ENCODE data around the gene ARID1B.

ARID1B gene

GRCh38 chr6:157119502-157120027, 342.4 kb downstream of the ARID1B start:
- Histone ChIP-seq H3K9me3 (ENCODE audit: low read length) (no peaks in the 10 kb centered on the region), H3K79me2 (ENCODE audit: insufficient read depth, low read length) (no peaks in the 10 kb centered on the region), H3K4me3 (ENCODE audit: low read depth, low read length, poor library complexity, severe bottlenecking) (no peak overlapping the region), H3F3A (ENCODE audit: insufficient read depth, low read length) (no peaks in the 10 kb centered on the region; the same call in 1 of the 2 replicates), H4K20me1 (ENCODE audit: insufficient read depth, low read length) (no peaks in the 10 kb centered on the region), H2AFZ (ENCODE audit: low read length) (no peak overlapping the region), H3K9me2 (ENCODE audit: low read depth, low read length) (no peaks in the 10 kb centered on the region), H3K27ac (ENCODE audit: low read depth, low read length, poor library complexity, severe bottlenecking) (no peak overlapping the region), H3K4me1 (ENCODE audit: insufficient read depth, low read length, severe bottlenecking) (no peaks in the 10 kb centered on the region), H3K4me2 (ENCODE audit: low read length) (no peak overlapping the region), H3K36me3 (ENCODE audit: insufficient read depth, low read length) (peaks cover 23% of the 10 kb centered on the region), H3K27me3 (ENCODE audit: insufficient read depth, low read length) (no peaks in the 10 kb centered on the region), H3K9ac (ENCODE audit: low read length) (no peak overlapping the region)
- no peak for TF ChIP-seq EZH2 (IDR thresholded peaks at IDR 0.05; ENCODE audit: borderline replicate concordance, low read length)
- TF ChIP-seq, protein P1, sequence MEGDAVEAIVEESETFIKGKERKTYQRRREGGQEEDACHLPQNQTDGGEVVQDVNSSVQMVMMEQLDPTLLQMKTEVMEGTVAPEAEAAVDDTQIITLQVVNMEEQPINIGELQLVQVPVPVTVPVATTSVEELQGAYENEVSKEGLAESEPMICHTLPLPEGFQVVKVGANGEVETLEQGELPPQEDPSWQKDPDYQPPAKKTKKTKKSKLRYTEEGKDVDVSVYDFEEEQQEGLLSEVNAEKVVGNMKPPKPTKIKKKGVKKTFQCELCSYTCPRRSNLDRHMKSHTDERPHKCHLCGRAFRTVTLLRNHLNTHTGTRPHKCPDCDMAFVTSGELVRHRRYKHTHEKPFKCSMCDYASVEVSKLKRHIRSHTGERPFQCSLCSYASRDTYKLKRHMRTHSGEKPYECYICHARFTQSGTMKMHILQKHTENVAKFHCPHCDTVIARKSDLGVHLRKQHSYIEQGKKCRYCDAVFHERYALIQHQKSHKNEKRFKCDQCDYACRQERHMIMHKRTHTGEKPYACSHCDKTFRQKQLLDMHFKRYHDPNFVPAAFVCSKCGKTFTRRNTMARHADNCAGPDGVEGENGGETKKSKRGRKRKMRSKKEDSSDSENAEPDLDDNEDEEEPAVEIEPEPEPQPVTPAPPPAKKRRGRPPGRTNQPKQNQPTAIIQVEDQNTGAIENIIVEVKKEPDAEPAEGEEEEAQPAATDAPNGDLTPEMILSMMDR (IDR thresholded peaks at IDR 0.05; ENCODE audit: low read length): no peak

- Histone ChIP-seq H4K20me1 (ENCODE audit: insufficient read depth, low read length) (no peaks in the 10 kb centered on the region), H3K79me2 (ENCODE audit: insufficient read depth, low read length) (no peaks in the 10 kb centered on the region), H3K4me2 (ENCODE audit: low read length) (no peak overlapping the region), H3K4me3 (ENCODE audit: low read depth, low read length, poor library complexity, severe bottlenecking) (no peak overlapping the region), H2AFZ (ENCODE audit: low read length) (no peak overlapping the region), H3K9me2 (ENCODE audit: low read depth, low read length) (no peaks in the 10 kb centered on the region), H3K27me3 (ENCODE audit: insufficient read depth, low read length) (no peaks in the 10 kb centered on the region), H3K4me1 (ENCODE audit: insufficient read depth, low read length, severe bottlenecking) (no peaks in the 10 kb centered on the region), H3K27ac (ENCODE audit: low read depth, low read length, poor library complexity, severe bottlenecking) (no peak overlapping the region), H3K9ac (ENCODE audit: low read length) (no peak overlapping the region), H3K36me3 (ENCODE audit: insufficient read depth, low read length) (peaks cover 23% of the 10 kb centered on the region; the same call in 1 of the 2 replicates), H3K9me3 (ENCODE audit: low read length) (no peaks in the 10 kb centered on the region), H3F3A (ENCODE audit: insufficient read depth, low read length) (no peaks in the 10 kb centered on the region; the same call in 1 of the 2 replicates)
- no peak for TF ChIP-seq EZH2 (IDR thresholded peaks at IDR 0.05; ENCODE audit: borderline replicate concordance, low read length)
- TF ChIP-seq, protein P1 (IDR thresholded peaks at IDR 0.05; ENCODE audit: low read length): no peak
Measured at GRCh38 chr6:157120534-157121232, 343.5 kb downstream of the ARID1B start.

DNA sequence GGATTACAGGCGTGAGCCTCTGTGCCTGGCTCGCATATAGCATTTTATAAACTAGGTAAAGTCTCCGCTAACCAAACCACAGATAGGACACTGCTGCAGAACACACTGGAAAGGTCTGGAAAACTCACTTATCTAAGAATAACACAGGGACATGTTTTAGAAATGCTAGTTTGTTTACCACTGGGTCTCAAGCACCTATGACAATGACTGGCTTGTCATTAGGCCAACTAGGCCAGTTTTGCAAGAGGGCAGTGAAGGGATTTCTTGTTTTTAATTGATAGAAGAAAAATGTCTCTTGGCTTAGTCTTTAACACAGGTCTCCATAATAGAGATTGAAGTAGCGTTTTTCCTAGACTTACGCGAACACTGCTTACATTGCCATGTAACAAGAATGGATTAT, 344.7 kb downstream of the ARID1B start:
- no peak overlapping the region for H2AFZ ChIP-seq (ENCODE audit: low read length)
- H3F3A ChIP-seq (ENCODE audit: insufficient read depth, low read length): no peaks in the 10 kb centered on the region; the same call in 1 of the 2 replicates
- peaks cover 23% of the 10 kb centered on the region; the same call in 1 of the 2 replicates for H3K36me3 ChIP-seq (ENCODE audit: insufficient read depth, low read length)
- no peaks in the 10 kb centered on the region for H4K20me1 ChIP-seq (ENCODE audit: insufficient read depth, low read length)
- H3K27me3 ChIP-seq (ENCODE audit: insufficient read depth, low read length): no peaks in the 10 kb centered on the region
- H3K79me2 ChIP-seq (ENCODE audit: insufficient read depth, low read length): no peaks in the 10 kb centered on the region
- TF ChIP-seq, protein P1 (IDR thresholded peaks at IDR 0.05; ENCODE audit: low read length): no peak
- no peak for TF ChIP-seq EZH2 (IDR thresholded peaks at IDR 0.05; ENCODE audit: borderline replicate concordance, low read length)
- no peaks in the 10 kb centered on the region for H3K9me2 ChIP-seq (ENCODE audit: low read depth, low read length)
- H3K4me2 ChIP-seq (ENCODE audit: low read length): no peak overlapping the region
- H3K9me3 ChIP-seq (ENCODE audit: low read length): no peaks in the 10 kb centered on the region
- H3K9ac ChIP-seq (ENCODE audit: low read length): no peak overlapping the region
- H3K4me3 ChIP-seq (ENCODE audit: low read depth, low read length, poor library complexity, severe bottlenecking): no peak overlapping the region
- H3K27ac ChIP-seq (ENCODE audit: low read depth, low read length, poor library complexity, severe bottlenecking): no peak overlapping the region
- no peaks in the 10 kb centered on the region for H3K4me1 ChIP-seq (ENCODE audit: insufficient read depth, low read length, severe bottlenecking)

Measured in OCI-LY1 (cell line).